ENCODE data around the gene E2F6.

The E2F6 gene

DNA sequence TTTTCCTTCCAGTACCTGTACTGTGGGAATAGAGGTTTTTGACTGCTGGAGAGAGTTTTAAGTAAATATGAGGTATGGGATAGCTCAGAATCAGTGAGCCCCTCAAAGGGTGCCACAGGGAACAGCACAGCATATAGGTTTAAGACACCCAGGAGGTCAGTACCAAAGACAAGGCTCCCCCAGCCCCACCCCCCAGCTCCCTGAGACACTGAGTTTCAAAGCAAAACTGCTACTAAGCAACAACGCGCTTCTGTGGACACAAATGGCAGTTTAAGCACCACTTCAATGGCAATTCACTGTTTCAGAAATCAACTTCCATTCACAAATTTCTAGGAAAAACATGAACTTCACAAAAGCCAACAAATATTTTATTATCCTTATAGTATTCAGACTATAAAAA is 15.2 kb downstream of the E2F6 start:
- DNase-seq = no peak

DNA sequence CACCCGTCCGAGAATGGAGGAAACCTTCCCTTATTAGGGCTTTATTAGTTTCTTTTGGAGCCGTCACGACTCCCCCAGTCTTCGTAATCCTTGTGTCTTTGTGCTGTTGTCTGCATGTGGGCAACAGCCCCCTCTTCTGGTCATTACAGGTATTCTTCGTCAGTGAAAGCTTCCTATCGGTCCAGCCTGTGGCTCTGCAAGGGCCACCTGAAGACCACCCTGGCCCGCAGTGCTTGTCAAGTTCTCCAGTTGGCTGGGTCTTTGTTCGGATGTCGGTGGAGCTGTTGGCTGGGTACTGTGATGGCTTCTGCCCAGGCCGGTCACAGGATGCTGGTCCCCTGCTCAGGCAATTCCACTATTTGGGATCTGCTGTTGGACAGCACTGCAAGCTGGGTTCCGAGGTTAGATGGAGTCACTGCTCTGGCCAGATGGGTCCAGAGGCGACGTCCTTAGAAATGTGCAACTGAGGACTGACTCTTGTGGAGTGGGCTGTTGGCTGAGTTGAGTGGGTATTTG is 19.2 kb downstream of the E2F6 start:
- peak; percentile 67 for DNase-seq

DNA sequence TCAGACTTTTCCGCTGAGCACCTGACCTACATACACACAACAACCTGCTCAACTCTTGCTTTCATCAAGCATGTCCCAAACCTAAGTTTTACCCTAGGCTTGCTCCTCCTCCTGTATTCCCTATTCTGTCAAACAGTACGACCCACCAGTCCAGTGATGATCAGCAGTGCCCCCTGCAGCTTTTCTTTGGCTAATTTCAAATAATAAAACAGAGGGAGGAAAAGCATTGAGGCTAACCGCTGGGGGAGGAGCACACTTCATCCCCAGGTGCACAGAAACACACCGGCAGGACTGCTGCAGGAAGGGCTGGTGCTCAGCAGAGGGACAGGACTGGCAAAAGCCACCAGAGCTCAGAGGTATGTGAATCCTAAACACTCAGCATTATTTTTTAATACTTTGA is 21.2 kb downstream of the E2F6 start:
- no peak for DNase-seq

DNA sequence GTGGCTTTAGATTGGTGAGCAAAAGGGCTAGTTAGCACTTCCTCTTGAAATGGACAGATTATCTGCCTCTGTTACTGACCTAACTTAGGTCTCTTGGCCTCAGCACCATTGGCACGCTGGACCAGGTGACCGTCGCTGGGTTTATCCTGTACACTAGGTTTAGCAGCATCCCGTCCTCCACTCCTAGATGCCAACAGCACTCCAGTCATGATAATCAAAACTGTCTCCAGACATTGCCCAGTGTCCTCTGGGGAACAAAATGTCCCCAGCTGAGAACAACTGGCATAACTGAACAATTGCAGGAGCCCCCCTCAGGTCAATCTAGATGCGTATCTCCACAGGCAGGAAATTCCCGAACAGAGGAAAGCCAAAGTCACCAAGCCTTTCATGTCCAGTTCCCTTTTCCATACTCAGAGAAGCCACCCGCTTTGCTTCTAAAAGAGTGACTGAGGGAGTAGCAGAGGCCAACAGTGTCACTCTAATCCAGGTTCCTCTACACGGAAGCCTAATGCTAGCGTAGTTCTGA is 27.3 kb downstream of the E2F6 start:
- no peak for DNase-seq

DNA sequence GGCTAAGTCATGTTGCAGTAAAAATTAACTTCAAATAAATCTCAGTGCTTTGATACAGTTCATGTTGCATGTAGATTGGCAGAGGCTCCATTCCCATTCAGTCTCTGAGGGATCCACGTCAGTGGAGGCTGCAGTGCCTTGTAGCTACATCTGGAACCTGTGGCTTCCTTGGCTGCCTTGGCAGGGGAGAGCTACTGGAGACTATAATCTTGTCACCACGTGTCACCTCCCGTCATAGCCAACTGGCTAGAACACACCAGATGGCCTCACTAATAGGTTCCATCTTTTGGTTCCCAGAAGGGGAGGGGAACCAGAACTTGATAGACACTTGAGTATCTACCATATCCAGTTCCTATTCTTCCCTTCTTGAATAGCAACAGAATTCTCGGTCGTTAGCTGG is 28.4 kb downstream of the E2F6 start:
- DNase-seq = peak; percentile 74

DNA sequence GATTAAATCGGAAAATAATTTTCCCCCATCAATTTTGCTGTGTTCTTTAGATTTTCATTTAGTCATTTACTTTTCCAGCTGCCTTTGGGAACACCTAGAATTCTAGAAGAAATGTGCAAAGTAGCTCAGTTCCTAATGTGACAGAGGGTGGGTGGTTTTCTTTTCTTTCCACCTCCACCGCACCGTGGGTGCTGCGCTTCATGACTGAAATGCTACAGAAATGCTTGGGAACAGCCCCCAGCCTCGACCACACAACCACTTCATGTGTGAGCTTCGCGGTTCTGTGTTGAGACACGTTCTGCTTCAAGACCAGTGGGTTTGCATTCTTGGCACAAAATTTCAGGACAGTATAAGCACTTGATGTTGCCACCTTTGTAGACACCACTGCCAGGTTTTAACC is 30.9 kb downstream of the E2F6 start:
- no peak for DNase-seq

- no peak for DNase-seq
Measured at GRCh38 chr2:11434443-11434842, 31.5 kb downstream of the E2F6 start.

DNA sequence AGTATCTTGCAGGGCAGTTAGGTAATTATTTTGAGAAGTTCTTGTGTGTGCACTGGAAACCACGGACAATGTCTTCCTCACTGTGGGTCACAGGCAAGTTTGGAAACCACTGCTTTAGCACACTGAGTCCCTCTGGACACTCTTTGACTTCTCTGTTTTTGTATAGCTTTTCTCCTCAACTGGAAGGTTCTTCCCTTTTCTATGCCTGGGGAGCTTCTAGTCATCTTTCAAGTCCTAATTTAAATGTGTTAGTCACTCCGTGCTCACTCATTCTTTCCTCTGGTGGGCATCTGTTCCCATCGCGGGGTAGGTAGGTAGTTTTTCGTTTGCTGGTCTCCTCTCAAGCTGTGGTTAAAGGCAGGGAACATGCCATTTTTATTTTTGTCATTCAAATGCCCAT is 32.1 kb downstream of the E2F6 start:
- DNase-seq = no peak

- DNase-seq = no peak
Measured at GRCh38 chr2:11430729-11431128, 35.2 kb downstream of the E2F6 start.

DNA sequence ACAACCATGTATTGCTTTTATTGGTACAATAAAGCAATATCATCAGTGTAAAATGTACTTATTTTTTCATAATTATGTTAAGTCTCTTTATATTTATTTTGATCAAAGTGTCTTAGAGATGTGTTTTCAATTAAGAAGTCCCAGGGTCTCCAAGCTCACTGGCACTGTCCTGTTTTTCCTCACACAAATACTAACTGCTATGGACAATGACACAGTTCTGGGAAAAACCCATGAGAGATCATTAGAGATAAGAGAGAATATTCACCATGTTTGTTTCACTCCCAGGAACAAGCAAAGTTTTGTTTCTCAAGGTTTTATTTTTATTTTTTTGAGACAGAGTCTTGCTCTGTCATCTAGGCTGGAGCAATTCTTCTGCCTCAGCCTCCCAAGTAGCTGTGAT is 38.7 kb downstream of the E2F6 start:
- no peak for DNase-seq

- no peak for DNase-seq
Measured at GRCh38 chr2:11422901-11423435, 43.0 kb downstream of the E2F6 start.

DNA sequence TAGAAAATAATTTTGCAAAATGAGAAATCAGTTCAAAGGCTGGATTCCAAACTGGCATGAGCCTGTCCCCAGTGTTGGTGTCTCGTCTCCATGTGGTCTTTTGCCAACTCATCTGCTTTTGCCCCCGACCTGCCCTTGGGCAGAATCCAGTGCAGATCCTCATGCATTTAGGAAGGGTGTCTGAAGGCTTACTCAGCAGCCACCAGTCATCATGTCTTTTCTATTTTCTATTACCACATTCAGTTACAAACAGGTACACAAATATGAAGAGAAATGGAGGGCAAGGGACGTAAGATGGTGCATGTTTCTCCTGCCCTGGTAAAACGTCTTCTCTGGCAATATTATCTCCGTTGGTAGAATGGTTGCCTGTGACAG is 43.5 kb downstream of the E2F6 start:
- DNase-seq = no peak

DNA sequence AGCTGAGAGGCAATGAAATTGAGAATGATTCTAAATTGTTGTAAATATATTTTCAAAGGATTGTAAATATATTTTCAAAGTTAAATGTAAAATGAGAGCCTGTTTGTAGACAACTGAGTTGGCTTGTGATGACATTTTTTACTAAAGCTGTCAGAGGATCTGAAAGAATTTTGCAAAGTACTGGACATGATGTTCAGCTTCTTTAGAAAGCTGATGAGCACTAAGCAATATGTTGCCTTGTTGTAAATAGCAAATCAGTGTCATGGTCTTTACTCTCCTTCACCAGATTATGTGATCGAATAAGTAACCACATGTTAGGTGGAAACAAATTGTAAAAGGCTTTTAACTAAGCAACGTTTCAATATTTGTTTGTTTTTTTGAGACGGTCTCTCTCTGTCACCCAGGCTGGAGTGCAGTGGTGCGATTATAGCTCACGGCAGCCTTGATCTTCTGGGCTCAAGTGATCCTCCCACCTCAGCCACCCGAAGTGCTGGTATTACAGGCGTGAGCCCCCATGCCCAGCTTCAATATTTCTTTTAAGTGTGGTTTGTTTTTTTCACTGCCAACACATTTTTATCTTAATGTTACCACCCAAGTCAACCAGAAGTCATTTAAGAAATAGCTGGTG is 44.0 kb downstream of the E2F6 start:
- no peak for DNase-seq

GRCh38 chr2:11420671-11421070 is 45.3 kb downstream of the E2F6 start:
- DNase-seq = no peak

DNA sequence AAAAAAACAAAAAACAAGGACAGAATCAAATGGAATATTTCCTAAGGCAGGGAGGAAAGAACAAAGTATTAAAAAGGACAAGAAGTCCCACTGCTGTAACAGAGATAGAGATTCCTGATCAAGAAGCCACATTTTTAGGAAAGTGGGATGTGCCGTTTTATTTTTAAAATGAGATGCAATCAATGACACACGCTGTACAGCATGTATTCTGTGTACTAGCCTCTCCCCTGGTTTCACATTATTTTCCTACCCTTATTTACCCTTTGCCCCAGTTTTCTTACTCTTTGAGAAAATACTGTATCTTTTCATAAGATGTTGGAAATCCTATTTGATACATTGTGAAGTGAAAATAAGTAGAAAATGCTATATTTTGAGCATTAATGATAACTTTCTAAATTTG is 45.8 kb downstream of the E2F6 start:
- DNase-seq = no peak

DNA sequence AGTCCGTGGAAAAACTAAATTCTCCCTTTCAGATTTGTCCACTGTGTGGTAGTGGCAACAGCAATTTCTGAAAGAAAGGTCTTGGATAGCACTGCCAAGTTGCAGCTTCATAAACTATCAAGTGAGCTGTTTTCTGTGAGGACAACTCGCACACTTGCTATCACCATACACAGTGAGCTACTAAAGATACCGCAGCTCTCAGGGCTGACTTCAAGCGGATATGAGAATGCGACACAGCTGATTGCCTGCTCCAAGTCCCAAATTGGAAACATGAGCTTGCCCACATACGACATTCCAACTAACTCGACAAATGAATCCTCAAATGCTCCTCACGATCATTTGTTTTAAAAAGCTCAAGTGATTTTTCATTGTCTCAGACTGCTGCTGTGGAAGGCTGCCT is 46.2 kb downstream of the E2F6 start:
- DNase-seq = no peak

- peak; percentile 14 for DNase-seq
Measured at GRCh38 chr2:11417946-11418585, 47.9 kb downstream of the E2F6 start.

DNA sequence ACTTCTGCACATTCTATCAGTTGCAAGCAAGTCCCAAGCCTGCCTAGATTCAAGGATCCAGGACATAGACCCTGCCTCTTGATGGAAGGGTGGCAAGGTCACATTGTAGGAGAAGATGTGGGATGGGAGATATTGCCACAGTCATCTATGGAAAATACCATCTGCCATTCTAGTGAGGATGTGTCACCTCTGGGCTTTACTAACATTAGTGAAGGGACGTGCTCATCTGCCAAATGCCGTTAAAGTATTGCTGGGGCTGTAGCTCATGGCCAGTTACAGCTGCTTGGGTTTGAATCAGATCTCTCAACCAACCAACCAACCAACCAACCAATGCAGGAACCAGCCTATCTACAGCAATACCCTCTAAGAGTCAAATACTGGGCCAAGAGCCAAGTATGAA is 49.0 kb downstream of the E2F6 start:
- DNase-seq = no peak

DNA sequence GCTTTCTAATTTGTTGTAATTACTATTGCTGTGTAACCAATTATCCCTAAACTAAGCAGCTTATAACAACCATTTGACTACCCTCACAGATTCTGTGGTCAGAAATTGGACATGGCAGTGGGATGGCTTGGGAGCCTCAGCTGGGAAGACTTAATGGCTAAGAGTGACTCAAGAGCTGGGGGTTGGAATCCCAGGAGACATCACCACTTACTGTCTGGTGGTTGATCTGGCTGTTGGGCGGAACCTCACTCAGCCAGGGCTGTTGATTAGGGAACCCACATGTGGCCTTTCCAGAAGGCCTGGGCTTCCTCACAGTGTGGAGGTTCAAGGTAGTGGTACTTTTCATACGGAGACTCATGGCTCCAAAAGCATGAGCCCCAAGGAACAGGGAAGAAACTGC is 49.8 kb downstream of the E2F6 start:
- DNase-seq = no peak

GRCh38 chr2:11414372-11415124 is 51.4 kb downstream of the E2F6 start:
- DNase-seq = no peak

- DNase-seq = no peak
Measured at GRCh38 chr2:11412449-11412810, 53.5 kb downstream of the E2F6 start.

- DNase-seq = peak; percentile 11
Measured at GRCh38 chr2:11411768-11412448, 54.1 kb downstream of the E2F6 start.

DNA sequence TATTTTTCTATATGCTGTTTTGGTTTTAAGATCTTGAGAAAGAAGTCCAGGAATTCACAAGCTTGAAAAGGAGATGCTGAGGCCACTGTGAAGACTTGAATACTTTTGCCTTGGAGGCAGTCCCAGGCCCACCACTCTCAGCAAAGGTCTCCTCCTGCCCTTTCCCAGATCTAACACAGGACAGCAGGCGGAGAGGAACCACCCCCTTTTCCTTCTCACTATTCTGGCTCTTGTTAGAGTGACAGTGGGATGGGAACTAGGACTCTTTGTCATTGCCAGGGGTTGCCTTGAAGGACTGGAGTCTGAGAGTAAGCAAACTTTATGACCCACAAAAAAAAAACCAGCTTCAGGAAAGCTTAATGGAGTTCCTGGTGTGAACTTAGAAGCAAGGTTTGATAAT is 54.7 kb downstream of the E2F6 start:
- no peak for DNase-seq
